Activated CD4-positive, alpha-beta T cell treated with anti-CD3 and anti-CD28 coated beads for 24 hours (primary cell): ENCODE results near the gene DGKD.

Experiments
- DNase-seq, 2 donors: peaks; one replicate each; pipeline ENCODE4 v3.0.0-alpha.2; 2020; ENCODE audit warnings: low read depth in 2 of 2

Gene DGKD

DNA sequence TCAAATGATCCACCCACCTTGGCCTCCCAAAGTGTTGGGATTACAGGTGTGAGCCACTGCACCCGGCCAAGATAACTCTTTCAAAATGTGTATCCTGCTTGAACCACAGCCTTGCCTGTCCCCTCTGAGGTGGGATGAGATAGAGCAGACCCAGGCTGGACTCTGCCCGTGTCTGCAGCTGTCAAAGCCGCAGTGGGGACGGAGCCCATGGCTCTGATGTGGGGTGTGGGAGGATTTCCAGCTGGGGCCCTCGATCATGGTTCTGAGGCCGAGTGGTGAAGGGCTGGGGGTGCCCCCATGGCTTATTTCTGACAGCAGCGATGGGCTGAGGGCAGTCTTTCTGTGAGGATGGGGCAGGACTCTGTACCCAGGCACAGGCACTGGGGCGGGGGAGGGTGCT, 104.5 kb downstream of the DGKD start:
- DNase-seq: no peak

DNA sequence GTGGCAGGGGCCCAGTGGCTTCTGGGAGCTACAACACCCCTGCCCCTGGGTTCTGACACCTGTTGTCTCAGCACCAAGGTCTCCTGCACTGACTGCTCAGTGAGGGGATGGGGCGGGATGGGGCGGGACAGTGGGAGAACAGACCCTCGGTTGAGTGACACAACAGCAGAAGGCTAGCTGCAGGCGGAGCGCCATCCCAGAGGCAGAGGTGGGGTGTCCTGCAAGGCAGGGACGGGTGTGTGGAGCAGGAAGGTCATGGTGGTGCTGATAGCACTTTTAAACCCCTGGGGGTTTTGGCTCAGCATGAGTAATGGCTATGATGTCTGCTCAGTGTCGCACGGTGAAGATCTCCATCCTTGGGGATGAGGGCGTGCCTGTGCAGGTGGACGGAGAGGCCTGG, 105.1 kb downstream of the DGKD start:
- DNase-seq: no peak

DNA sequence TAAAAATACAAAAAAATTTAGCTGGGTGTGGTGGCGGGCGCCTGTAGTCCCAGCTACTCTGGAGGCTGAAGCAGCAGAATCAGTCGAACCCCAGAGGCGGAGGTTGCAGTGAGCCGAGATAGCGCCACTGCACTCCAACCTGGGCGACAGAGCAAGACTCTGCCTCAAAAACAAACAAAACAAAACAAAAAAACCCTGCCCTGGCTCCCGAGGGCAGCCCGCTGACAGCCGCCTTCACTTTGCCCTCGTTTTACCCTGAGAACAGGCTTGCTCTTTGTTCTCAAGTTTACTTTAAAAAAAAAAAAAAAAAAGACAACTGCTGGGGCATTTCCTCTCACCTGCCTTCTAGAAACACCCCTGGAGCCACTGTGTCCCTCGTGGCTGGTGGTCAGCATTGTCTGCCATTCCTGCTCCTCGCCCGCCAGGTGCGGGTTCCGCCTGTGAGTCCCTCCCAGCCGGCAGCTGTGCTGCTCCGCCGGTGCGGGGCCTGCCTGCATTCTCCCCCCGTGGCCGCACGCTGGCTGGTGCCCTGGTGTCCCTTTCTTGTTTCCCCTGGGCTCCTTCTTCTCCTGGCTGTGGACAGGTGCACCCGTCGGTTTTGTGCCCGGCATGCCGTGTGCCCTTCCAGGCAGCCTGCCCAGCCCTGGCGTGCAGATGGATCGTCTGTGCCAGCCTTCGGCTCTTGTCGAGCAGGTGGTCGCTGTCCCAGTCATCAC, 106.6 kb downstream of the DGKD start:
- no peak for DNase-seq

DNA sequence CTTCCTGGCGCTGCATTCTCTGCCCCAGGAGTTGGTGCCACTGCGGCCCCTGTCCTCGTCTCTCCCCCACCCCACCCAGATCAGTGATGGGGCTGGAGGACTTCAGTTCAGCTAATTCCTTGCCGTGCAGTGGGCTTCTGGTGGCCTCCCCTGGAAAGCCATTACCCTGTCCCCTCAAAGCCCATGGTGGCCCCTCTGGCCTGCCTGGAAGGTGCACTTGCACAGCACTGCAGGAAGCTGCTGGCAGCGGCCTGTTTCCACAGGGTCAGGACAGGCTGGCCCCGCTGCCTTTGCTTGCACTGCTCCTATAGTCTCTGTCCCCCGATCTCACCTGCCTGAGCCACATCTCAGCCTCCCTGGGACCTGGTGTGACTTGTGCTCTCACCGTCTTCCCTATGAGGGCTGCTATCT, 107.2 kb downstream of the DGKD start:
- DNase-seq: no peak

DNA sequence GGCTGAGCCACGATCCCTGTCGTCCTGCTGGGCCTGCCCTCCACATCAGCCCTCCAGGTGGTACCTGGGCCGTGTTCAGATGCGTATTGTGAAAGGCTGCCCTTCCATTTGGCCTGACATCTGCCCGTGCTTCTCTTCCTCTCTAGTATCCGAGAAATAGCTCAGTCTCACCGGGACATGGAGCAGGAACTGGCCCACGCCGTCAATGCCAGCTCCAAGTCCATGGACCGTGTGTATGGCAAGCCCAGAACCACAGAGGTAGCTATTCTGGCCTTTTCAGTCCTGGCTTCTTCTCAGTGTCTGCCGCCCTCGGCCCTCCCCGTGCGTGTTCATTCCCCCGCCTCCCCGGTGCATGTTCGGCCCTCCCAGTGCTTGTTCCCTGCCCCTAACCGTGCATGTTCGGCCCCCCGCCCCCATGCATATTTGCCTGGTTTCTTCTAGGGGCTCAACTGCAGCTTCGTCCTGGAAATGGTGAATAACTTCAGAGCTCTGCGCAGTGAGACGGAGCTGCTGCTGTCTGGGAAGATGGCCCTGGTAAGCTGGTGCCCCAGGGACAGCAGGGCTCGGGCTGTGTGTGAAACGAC, 108.0 kb downstream of the DGKD start:
- no peak for DNase-seq

DNA sequence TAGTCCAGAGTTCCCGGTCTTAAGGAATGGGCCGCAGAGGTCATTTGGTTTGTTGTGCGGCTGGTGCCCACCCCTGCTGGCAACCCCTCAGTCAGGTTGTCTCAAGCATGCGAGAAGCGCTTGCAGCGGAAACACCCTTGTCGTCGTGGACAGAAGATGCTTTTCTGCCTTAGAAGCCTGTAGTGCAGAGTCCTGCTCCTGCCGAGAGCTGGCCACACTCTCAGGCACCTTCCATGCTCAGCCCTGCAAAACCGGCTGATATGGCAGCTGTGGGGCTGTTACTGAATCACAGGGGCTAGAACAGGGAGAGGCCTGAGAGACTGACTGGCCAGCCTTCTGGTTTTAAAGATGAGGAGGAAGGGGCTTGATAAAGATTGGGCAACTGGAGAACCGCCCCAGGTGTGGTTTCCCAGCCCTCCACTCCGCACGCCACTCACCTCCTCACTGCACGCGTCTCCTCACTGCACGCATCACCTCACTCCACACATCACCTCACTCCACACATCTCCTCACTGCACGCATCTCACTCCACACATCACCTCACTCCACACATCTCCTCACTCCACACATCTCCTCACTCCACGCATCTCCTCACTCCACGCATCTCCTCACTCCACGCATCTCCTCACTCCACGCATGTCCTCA, 108.7 kb downstream of the DGKD start:
- no peak for DNase-seq

DNA sequence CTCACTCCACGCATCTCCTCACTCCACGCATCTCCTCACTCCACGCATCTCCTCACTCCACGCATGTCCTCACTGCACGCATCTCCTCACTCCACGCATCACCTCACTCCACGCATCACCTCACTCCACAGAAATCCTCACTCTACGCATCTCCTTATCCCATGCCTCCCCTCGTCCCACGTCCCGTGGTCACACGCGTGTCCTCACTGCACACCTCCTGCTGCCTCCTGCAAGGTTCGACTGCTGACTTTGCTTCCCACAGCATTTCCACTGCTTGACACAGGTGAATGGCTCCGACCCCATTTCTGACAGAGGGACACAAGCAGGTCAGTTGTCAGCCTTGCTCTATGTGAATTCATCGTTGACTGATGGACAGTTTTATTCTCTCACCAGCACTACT, 109.3 kb downstream of the DGKD start:
- no peak for DNase-seq

DNA sequence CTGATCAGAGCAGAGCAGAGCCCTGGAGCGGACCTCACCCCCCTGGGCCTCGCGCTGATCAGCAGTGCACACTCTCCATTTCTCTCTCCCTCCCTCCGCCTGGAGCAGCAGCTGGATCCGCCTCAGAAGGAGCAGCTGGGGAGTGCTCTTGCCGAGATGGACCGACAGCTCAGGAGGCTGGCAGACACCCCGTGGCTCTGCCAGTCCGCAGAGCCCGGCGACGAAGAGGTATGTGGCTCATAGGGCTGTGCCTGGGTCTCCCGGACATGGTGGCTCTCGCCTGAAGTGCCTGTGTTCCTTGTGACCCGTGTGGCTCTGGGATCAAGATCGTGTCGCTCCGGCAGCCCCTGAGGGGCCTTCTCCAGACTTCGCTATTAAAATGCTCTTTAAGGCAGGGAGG, 109.8 kb downstream of the DGKD start:
- no peak for DNase-seq

DNA sequence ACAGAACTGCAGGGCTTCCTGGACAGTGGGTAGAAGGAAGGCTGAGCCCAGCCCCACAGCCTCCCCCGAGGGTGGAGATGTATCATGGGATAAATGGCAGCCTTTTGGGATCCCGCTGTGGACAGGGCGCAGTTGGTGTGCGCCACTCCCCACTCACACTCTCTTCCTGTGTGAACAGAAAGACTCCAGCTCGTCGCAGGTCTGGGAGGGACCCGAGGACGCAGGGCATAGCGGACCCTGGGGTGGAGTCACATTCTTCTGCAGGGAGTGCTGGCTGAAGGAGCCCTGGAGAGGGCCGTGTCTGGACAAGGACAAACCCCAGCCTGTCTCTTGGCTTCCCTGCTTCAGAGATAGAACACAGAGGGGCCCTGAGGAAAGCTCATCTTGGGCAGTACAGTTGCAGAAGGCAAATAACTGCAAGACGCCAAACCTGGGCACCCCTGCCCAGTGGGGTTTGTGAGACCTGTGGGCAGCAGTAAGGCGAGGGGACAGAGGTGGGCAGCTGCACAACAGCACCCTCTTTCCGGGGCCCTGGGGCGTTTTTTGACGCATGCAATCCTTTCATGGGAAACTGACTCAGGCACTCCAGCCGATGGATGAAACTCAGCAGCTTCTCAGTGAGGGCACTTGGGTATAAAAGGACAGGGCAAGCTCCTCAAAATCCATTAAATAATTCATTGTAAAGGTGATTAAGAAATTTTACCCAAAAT, 110.4 kb downstream of the DGKD start:
- DNase-seq: no peak

DNA sequence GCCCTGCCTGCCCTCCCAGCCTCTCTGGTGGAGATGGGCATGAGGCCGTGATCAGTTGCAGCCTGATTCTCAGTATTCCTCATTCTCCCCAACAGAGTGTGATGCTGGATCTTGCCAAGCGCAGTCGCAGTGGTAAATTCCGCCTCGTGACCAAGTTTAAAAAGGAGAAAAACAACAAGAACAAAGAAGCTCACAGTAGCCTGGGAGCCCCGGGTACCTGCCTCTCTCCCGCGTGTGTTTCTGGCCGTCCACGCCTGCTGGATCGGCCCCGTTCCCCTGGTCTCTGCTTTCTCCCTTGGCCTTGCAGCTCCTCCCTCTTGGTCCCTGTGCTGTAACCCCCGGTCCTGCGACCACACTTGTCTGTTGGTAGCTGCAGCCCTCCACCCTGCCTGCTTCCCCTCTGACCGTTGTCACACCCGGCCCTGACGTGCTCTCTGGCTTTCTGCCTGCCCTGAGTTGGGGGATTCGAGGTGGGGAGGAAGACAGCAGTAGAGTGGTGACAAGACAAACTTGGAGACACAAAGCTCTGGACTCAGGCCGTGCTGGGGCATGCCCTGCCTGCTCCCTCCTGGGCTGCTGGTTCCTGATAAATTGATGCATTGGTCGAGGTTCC, 112.8 kb downstream of the DGKD start:
- no peak for DNase-seq

DNA sequence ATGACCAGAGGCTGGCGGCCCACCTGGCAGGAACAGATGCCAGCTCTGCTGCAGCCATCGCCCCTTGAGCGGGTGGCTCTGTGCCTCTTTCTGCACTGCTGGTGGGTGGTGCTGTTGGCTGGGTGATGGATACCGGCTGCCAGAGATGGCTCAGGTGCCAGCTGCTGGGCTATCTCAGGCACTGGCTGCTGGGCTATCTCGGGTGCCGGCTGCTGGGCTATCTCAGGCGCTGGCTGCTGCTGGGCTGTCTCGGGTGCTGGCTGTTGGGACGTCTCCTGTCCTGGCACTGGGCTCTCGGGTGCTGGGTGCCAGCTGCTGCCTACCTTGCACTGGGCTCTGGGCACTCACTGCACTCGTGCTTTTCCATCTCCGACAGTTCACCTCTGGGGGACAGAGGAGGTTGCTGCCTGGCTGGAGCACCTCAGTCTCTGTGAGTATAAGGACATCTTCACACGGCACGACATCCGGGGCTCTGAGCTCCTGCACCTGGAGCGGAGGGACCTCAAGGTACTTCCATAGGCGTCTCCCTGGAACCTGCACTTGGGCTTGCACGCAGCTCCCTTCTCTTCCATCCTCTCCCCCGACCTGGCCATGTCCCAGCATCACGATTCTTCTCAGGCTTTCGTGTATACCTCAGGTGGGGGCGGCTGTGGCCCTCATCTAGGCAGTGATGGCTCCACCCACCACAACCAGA, 113.9 kb downstream of the DGKD start:
- DNase-seq: no peak

DNA sequence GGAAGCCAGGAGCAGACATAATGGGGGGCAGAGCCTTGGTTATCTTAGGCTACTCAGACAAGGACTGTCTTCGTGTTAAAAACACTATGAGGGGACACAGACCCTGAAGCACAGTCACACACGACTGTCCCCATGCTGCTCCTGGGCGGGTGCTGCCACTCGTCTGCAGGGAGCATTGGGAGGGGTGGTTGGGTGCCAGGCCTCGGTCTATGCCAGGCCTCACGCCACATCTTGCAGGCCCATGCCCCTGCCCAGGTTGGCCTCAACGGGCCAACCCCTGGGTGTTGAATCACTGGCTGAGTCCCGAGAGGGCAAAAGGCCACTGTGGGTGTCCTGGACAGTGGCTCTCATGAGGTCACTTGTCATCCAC, 114.4 kb downstream of the DGKD start:
- no peak for DNase-seq

DNA sequence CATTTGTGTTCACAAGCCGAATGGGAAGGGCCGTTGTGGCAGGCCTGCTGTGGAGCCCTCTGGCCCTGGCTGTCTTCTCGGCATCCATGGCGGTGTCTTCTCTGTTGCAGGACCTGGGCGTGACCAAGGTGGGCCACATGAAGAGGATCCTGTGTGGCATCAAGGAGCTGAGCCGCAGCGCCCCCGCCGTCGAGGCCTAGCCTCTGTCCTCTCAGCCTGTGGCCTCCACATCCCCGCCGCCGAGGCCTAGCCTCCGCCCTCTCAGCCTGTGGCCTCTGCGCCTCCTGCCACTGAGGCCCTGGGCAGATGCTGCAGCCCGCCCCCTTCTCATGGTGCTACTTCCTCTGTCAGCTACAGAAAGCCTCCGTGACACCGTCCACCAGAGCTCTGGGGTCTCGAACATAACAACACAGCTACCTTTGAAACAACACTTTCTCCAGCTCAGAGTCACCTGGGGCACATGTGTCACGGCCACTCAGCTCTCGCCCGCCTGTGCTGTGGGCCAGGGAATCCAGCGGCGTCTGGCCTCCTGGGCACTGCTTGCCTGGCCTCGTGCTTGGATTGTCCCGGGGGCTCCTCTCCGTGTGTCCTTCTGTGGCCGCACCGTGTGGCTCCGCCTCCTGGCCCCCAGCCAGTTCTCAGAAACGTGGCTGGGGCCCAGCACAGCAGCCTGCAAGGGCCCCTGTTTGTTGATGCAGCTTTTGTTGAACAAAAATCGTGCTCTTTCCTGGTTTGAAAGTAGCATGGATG, 115.1 kb downstream of the DGKD start:
- DNase-seq: no peak

DNA sequence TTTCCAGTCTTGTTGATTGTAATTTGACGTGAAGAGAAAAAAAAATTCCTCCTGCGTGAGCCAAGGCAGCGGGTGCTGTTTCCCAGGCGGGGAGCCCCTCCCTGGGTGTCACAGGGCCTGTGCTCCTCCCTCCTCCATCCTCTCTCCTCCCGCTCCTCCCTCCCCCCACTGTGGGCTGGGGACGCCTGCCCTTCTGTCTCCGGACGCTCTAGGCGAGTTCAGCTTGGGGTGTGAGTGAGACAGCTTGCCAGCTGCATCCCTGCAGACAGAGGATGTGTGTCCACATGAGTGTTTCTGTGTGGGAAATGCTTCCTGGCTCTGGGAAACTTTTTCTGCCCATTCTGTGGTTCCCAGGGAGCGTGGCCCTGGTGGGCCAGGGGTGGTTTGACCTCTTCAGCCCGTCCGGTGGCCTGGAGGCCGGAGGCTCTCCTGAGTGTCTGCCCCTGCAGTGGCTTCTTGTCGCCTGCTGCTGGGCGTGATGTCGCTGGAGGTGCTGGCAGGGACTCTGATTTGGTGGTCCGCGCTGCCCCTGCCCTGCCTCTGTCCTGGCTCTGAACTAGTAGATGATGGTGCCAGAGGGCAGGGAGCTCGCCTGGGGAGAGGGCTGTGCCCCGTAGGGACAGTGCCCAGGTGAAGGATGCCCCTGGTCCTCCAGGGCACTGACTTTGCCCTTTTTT, 115.9 kb downstream of the DGKD start:
- no peak for DNase-seq

DNA sequence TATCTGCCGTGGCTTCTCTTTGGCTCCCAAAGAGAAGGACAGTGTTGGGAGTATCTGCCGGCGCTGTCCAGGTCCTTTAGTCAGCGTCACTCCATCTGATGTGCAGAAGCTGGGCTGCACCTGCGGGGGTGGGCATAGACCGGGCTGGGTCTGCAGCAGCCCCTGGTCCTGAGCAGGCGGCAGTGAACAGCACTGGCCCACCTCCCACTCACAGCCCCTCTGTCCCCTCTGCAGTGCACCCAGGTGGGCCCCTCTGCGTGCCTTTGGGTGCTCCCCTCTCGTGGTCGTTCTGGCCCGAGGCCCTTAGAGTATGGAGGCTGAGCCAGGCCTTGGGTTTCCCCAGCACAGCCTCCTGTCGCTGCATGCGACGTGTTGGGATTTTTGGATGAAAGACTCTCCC, 116.5 kb downstream of the DGKD start:
- DNase-seq: no peak

DNA sequence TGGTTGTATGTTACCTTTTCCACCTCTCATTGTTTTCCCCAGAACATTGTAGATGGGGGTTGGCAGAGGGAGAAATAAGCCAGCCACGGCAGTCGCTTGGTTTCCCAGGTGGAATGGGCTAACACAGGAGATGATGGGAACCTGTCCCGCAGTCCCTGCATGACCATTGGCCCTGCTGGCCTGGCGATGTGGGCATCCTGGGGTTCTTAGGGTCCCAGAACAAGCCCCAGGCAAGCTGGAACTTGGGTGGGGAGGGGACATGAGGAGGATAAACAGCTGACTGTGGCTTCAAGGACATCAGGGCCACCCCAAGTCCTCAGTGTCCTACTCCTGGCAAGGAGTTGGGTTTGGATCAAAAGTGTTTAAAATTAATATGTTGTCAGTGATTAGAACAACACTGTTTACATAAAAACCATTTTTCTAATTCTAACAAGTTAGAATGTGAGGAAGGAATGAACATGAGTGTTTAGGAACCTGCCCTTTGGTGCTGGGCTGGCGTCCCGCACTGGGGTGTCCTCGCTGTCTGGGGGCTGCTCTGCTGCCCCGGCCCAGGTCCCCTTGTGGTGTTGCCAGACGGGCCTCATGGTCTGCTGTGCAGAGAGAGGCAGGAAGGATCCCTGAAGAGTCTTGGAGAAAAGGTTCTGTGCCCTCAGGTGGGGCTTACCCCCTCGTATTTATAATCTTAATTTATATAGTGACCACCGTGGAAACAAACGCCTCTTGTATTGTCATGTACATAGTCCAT, 117.2 kb downstream of the DGKD start:
- no peak for DNase-seq

DNA sequence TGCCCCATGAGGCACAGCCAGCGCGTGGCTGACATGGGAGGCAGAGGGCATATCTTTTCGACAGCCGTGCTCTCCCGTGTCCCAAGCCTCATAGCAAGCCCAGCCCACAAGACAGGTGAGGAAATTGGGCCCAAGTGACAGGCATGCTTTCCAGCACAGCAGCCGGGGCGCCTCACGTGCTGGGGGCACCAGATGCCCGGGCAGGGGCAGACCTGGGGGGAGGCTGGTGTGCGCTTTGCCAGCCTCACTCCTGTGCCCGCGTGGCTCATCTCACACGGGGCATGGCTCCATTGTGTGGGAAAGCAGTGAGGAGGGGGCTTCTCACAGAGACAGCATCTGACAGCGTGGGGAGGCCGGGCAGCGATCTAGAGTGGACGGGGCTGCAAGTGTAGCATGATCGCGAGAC, 119.1 kb downstream of the DGKD start:
- no peak for DNase-seq

DNA sequence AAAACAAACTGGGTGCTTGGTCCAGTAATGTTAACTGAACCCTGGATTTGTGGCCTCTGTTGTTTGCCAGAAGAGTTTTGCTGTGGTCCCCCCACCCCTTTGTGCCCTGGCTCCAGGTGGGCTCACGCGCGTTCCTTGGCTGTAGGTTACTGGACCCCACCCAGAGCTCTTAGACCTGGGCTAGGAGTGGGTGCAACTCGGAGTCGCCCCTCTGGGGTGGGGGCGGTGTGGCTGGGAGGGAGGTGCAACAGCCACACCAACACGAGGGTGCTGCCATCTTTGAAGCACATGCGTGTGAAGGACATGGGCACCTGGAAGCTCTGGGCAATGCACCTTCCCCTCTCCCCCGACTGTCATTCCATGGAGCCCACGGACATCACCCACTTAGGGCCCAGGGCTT, 119.6 kb downstream of the DGKD start:
- no peak for DNase-seq

DNA sequence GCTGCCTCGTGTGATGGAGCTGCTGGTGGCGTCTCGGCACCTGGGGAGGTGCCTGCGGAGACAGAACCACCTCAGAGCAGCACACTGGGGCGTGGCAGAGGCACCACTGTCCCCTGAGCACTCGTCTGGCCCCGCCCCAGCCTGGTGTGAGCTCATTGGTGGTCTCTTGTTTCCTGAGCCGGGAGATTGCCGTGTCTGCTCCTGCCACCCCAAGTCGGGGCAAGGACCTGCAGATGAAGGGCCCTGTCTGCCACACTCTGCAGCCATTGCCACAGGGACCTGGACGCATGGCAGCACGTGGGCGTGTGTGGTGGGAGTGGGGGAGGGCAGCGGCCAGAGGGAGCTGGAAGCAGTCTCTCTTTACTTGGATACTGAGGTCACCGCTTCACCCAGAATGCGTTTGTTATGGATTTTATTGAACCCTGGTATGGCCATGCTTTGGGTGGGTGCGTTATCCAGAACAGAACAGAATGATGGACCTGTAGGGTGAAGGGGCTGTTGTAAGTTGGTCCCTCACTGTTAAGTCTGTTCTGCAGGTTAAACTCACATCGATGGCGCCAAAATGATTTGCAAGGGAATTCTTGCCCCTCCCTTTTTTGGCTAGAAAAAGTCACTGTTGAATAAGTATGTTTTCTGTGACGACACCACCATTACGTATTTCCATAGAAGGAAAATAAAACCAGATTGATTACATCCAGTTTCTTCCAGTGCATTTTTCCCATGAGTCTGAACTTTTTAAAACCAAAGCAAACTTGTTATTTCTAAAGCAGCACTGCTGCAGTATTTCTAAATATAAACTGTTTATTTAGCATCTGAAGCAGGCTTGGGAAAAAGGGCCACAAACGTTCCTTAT, 120.2 kb downstream of the DGKD start:
- no peak for DNase-seq
